Measurements from ENCODE around the gene GTF2H4. TPM values are rescaled to one million over a fixed set of nuclear protein-coding genes. Genes with fewer than 3 reads are reported as not detected.

GTF2H4 gene
- total RNA-seq, 1 experiment from 2014 or later: 43.9 TPM

GRCh38 chr6:30931272-30931671, 23.3 kb downstream of the GTF2H4 start:
- BruUV-seq (replicated peaks): no TSS peak
- intact Hi-C loops (cut with micrococcal nuclease; ENCODE audit: unreplicated experiment): no loop called here
- Histone ChIP-seq H3F3A (ENCODE audit: insufficient read depth, low read depth) (peaks cover 3% of the 10 kb centered on the region; the same call in 1 of the 2 replicates), H4K20me1 (ENCODE audit: insufficient read depth) (no peaks in the 10 kb centered on the region), H3K4me2 (no peak overlapping the region), H3K36me3 (ENCODE audit: low read depth) (0 out of 2 replicates have a peak, but pooled peaks cover under 1% of the 10 kb centered on the region), H3K27ac (no peak overlapping the region), H3K27me3 (ENCODE audit: insufficient read depth, low read depth) (no peaks in the 10 kb centered on the region), H2AFZ (no peak overlapping the region), H3K79me2 (ENCODE audit: low read depth) (no peaks in the 10 kb centered on the region), H3K9me2 (ENCODE audit: insufficient read depth) (no peaks in the 10 kb centered on the region), H3K4me3 (no peak overlapping the region), H3K4me1 (replicated peaks; ENCODE audit: insufficient read depth) (peaks cover 27% of the 10 kb centered on the region), H3K9me3 (ENCODE audit: insufficient read depth, low read depth) (no peaks in the 10 kb centered on the region)
- POLR2A ChIA-PET (ENCODE audit: unreplicated experiment): no interaction called here
- TF ChIP-seq, protein P1, sequence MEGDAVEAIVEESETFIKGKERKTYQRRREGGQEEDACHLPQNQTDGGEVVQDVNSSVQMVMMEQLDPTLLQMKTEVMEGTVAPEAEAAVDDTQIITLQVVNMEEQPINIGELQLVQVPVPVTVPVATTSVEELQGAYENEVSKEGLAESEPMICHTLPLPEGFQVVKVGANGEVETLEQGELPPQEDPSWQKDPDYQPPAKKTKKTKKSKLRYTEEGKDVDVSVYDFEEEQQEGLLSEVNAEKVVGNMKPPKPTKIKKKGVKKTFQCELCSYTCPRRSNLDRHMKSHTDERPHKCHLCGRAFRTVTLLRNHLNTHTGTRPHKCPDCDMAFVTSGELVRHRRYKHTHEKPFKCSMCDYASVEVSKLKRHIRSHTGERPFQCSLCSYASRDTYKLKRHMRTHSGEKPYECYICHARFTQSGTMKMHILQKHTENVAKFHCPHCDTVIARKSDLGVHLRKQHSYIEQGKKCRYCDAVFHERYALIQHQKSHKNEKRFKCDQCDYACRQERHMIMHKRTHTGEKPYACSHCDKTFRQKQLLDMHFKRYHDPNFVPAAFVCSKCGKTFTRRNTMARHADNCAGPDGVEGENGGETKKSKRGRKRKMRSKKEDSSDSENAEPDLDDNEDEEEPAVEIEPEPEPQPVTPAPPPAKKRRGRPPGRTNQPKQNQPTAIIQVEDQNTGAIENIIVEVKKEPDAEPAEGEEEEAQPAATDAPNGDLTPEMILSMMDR (conservative IDR thresholded peaks at IDR 0.05): no peak
- no peak for TF ChIP-seq EZH2 (IDR thresholded peaks at IDR 0.05; ENCODE audit: low read depth)
- no peak for DNase-seq
- CTCF ChIA-PET: no interaction called here

DNA sequence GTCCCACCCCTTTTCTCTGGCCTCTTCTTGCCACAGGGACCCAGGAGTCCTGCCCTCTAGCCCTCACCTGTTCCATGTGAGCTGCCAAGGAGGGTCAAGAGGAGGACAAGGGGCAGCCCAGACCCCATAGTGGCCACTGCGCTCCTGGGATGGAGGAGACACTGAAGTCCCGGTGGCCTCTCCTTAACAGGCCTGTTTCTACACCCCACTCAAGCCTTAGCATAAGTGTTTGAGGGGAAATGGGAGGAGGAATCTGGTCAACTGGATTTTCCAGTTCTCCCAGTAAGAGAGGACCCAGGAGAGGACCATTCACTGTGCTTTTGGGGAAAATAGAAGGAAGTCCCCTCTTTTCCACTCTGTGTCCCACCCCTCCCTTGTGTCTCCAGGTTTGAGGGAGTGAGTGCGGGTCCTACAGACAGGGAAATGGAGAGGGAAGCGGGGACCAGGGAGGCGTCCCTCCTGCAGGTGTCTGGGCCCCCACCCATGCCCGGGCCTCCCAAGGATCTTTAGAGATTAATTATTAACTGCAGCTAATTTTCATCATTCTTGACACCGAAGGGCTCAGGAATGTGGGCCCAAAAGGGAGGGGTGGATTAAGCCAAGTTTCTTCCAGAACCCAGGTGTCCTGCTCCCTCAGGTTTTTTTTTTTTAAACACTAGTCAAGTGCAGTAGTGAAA, 24.1 kb downstream of the GTF2H4 start, which contains the start of gene SFTA2:
Gene SFTA2 (minus strand): TSS at position 202 of the 677 bp plus-strand sequence. CDS start 74 bp downstream, at position 128.
- Histone ChIP-seq H3K9me3 (ENCODE audit: insufficient read depth, low read depth) (no peaks in the 10 kb centered on the region), H3K36me3 (ENCODE audit: low read depth) (no peaks in the 10 kb centered on the region), H3K79me2 (ENCODE audit: low read depth) (no peaks in the 10 kb centered on the region), H4K20me1 (ENCODE audit: insufficient read depth) (no peaks in the 10 kb centered on the region), H3K4me2 (no peak within 1 kb of the TSS), H3K27me3 (ENCODE audit: insufficient read depth, low read depth) (no peaks in the 10 kb centered on the region), H3F3A (ENCODE audit: insufficient read depth, low read depth) (no peaks in the 10 kb centered on the region), H3K9me2 (ENCODE audit: insufficient read depth) (no peaks in the 10 kb centered on the region), H3K4me3 (no peak within 1 kb of the TSS), H3K27ac (no peak within 1 kb of the TSS), H3K4me1 (replicated peaks; ENCODE audit: insufficient read depth) (peaks cover 20% of the 10 kb centered on the region), H2AFZ (no peak within 1 kb of the TSS)
- CTCF ChIA-PET: no interaction called here
- TF ChIP-seq, protein P1 (conservative IDR thresholded peaks at IDR 0.05): no peak
- TF ChIP-seq EZH2 (IDR thresholded peaks at IDR 0.05; ENCODE audit: low read depth): no peak
- intact Hi-C loops (cut with micrococcal nuclease; ENCODE audit: unreplicated experiment): no loop called here
- no TSS peak for BruUV-seq (replicated peaks)
- DNase-seq: no peak
- POLR2A ChIA-PET (ENCODE audit: unreplicated experiment): no interaction called here

DNA sequence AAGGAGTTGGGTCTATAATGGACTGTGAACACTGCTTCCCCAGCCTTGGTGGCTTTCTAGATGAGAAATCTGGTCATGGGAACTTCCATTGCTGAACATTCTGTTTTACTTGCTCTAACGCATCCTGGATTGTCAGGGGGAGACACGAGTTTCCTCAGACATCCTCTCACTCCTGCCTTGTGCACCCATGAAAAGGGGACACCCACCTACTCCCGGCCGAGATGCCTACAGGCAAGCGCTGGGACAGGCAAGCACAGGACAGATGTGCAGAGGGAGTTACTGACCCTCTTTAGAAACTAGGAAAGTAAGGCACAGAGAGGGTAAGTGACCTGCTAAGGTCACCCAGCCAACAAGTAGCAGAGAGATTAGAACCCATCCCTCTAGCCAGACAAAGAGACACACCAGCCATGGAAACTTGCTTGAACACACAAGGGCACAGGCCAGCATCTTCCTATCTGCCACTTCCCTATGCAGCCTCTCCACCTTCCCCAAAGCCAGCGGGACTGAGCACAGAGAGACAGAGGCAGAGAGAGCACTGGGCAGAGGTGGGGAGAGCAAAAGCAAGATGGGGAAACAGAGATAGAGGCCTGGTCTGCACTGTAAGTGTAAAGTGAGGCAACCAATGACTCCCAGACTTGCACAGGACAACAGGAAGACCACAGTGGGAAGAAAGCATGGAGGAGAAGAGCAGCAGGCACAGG, 24.8 kb downstream of the GTF2H4 start:
- BruUV-seq (replicated peaks): no TSS peak
- CTCF ChIA-PET: no interaction called here
- POLR2A ChIA-PET (ENCODE audit: unreplicated experiment): no interaction called here
- Histone ChIP-seq H3K9me3 (ENCODE audit: insufficient read depth, low read depth) (no peaks in the 10 kb centered on the region), H3K27ac (no peak overlapping the region), H3K4me3 (no peak overlapping the region), H3K4me1 (replicated peaks; ENCODE audit: insufficient read depth) (peaks cover 20% of the 10 kb centered on the region), H3K79me2 (ENCODE audit: low read depth) (no peaks in the 10 kb centered on the region), H3F3A (ENCODE audit: insufficient read depth, low read depth) (no peaks in the 10 kb centered on the region), H2AFZ (no peak overlapping the region), H4K20me1 (ENCODE audit: insufficient read depth) (no peaks in the 10 kb centered on the region), H3K27me3 (ENCODE audit: insufficient read depth, low read depth) (no peaks in the 10 kb centered on the region), H3K4me2 (no peak overlapping the region), H3K36me3 (ENCODE audit: low read depth) (no peaks in the 10 kb centered on the region), H3K9me2 (ENCODE audit: insufficient read depth) (no peaks in the 10 kb centered on the region)
- TF ChIP-seq, protein P1 (conservative IDR thresholded peaks at IDR 0.05): no peak
- TF ChIP-seq EZH2 (IDR thresholded peaks at IDR 0.05; ENCODE audit: low read depth): no peak
- intact Hi-C loops (cut with micrococcal nuclease; ENCODE audit: unreplicated experiment): no loop called here
- DNase-seq: no peak

Data from PC-9 (cell line).